Loucy (cell line): Measurements from ENCODE around the gene EEFSEC.

Experiments used
- EZH2phosphoT487 ChIP-seq: fragments of 200-600 bp; IDR thresholded peaks from 2 replicates; pipeline ENCODE4 v1.6.1; 2018; ENCODE audit warnings: antibody characterized with exemption, mild to moderate bottlenecking, moderate library complexity, borderline replicate concordance
- TF ChIP-seq, protein P1 (sequence below): fragments of 200-600 bp; sonication (generic); conservative IDR thresholded peaks from 2 replicates; pipeline ENCODE4 v1.5.1; 2014; ENCODE audit warnings: mild to moderate bottlenecking, antibody characterized with exemption, low read length

DNA sequence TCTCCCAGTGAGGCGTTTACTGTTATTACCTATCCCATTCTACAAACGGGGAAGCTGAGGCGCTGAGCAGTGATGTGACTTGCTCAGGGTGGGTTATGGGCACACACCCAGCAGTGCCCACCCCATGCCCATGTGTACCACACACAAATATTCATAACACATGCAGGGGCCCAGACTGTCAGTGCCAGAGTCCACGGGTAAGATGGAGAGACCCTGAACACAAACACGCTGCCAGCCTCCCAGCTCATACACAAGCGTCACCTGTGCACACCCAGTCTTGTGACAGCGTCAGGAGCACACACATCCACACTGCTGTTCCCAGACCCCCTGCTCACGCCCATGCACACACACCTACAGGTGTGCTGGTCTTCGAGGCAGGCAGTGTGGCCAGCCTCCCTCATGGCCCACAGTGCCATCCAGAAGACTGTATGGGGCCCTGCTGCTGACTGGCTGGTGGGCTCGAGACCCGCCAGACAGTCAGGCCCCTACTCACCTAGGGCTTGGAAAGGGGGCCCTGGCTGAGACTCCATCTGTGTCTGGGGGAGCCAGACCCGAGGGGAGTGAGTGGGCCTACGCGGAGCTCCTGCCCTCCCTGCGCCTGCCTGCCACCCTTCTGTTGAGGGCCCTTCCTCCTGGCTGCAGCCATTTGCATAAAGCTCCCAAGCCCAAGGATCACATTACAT lies 274.0 kb downstream of the EEFSEC start:
- TF ChIP-seq, protein P1, sequence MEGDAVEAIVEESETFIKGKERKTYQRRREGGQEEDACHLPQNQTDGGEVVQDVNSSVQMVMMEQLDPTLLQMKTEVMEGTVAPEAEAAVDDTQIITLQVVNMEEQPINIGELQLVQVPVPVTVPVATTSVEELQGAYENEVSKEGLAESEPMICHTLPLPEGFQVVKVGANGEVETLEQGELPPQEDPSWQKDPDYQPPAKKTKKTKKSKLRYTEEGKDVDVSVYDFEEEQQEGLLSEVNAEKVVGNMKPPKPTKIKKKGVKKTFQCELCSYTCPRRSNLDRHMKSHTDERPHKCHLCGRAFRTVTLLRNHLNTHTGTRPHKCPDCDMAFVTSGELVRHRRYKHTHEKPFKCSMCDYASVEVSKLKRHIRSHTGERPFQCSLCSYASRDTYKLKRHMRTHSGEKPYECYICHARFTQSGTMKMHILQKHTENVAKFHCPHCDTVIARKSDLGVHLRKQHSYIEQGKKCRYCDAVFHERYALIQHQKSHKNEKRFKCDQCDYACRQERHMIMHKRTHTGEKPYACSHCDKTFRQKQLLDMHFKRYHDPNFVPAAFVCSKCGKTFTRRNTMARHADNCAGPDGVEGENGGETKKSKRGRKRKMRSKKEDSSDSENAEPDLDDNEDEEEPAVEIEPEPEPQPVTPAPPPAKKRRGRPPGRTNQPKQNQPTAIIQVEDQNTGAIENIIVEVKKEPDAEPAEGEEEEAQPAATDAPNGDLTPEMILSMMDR = no peak
- TF ChIP-seq EZH2phosphoT487 = no peak
